HG03442 (cell line): ENCODE measurements around the gene UNC79.

Source experiments
- ATAC-seq: cut with Tn5 transposase; IDR thresholded peaks from one replicate; pipeline ENCODE4 v1.9.1; 2021; ENCODE audit warnings: mild to moderate bottlenecking, moderate library complexity; ENCODE audit not compliant: unreplicated experiment

UNC79 gene

GRCh38 chr14:93723001-93723400 is 292.3 kb downstream of the UNC79 start:
- no peak for ATAC-seq

DNA sequence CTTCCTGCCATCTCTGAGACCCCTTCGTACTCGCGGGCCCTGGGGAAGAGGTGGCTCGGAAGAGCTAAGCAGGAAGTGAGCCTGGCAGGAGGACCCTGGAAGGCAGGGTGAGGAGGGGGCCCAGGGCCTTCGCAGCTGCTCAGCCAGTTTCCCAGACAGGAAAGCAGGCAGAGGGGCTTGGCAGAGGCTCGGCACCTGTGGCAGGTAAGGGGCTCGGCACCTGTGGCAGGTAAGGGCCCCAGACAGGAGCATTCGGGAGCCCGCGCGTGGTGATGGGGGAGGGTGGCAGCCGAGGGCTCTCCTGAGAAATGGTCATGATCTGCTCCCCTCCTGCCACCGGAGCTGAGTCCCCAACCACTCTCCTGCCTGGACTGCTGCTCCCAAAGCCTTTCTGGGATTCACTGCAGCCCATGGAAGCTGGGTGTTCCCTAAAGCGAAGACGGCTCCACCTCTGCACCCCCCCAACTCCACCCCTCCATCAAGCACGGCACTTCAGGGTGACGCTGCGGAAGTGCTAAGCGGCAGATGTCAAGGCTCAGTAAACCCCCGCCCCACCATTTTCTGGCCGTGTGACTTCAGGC is 294.4 kb downstream of the UNC79 start:
- no peak for ATAC-seq

GRCh38 chr14:93725993-93726392 is 295.3 kb downstream of the UNC79 start:
- ATAC-seq = no peak

- no peak for ATAC-seq
Measured at GRCh38 chr14:93727039-93727740, 296.5 kb downstream of the UNC79 start.

DNA sequence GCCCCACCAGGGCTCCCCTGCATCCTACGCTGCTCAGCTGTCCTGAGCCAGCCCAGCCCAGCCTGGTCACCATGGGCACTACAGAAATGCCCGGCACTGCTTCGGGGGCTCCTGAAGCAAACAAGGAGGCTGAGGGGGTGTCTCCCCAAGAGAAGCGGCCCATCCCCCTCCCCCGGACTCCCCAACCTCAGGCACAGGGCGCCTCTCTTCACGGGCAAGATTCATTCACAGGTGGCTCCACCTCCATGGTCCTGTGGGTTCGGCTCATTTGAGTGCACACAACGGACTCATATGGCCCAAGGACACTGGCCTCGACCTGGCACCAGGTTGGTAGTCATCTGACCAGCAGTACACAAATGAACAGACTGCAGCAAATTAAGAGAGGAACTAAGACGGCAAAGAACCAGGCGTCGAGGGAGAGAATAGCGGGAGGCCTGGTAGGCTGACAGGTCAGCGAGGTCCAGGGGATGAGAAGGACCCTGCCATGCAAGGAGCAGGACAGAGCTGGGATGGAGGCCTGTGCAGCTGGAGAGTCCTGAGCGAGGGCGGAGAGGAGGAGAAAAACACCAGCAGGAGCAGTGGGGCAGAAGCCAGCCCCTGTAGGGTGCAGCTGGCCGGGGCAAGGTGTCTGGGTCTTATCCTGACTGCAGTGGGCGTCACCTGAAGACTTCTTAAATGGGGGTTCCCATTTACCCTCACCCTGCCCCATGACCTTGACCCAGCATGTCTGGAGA is 297.3 kb downstream of the UNC79 start:
- no peak for ATAC-seq

- no peak for ATAC-seq
Measured at GRCh38 chr14:93728651-93729016, 297.9 kb downstream of the UNC79 start.

DNA sequence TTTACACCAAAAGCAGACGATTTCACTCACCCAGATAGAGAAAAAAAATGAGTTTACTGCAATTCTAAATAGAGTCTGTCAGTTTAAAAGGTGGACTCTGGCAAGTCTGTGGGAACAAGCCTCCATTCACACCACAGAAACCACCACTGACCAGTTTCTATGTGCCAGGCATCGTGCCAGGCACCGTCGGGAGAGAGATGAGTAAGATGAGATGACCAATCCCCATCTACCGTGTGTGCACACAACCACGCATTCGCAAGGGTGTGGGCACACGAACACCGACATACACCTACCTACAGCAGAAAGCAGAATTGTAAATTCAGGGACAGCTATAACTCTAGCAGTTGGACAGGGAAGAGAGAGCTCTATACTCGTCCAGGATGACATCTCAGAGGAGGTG is 299.3 kb downstream of the UNC79 start:
- ATAC-seq = no peak

DNA sequence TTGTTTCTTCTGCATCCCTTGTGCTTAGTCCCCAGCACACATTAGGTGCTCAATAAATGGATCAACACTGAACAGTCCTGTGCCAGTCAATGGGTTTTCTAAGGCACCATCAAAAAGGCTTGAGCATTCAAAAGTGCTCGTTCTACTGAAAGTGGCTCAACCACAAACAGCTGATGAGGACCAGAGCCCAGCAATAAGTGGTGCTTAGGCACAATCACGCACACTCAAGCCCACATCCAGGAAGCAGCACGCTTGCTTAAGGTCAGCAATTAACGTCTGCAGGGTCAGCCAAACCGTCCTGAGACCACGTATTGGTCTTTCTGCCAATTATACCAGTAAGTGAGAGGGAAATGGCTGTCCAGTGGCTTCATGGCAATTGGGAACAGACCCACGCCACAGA is 301.0 kb downstream of the UNC79 start:
- no peak for ATAC-seq

- ATAC-seq = no peak
Measured at GRCh38 chr14:93732524-93732923, 301.8 kb downstream of the UNC79 start.

DNA sequence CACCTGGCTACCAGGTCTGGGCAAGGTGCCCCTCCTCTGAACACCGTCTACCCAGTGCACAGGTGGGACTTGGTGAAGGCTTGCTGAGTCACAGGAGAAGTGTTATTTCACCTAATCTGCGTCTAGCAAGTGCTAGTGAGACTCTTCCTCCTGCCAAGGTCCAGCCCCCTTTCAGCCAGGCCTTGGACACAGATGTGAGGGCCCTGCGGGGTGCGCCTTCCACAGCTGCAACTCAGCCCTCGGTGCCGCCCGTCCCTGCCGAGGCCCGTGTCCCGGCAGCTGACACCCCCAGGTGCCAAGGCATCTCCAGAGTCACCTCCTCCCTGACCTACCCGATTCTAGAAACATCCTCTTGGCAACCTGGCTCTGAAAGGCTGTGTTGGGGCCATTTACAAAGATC is 302.5 kb downstream of the UNC79 start:
- ATAC-seq = no peak

DNA sequence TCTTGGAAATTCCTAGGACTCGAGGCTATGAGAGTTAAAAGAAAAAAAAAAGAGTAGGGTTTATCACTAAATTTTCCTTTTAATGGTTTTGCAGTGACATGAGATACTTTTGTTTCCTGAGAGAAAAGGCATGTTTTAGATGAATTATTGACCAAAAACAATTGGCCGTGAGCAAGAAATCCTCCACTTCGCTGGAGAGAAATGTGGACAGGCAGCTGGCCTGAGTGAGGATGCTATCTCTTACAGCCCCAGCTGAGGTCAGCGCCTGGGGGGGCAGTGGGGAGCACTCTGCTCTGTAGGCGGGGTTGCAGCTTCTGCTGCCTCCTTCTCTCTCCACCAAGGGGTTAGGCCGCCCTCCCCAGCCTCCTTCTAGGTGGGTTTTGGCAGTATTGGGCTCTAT is 302.9 kb downstream of the UNC79 start:
- ATAC-seq = no peak

- no peak for ATAC-seq
Measured at GRCh38 chr14:93734086-93734822, 303.5 kb downstream of the UNC79 start.

- no peak for ATAC-seq
Measured at GRCh38 chr14:93735206-93735605, 304.5 kb downstream of the UNC79 start.

- ATAC-seq = no peak
Measured at GRCh38 chr14:93736378-93737014, 305.8 kb downstream of the UNC79 start.

- no peak for ATAC-seq
Measured at GRCh38 chr14:93737634-93738033, 306.9 kb downstream of the UNC79 start.

DNA sequence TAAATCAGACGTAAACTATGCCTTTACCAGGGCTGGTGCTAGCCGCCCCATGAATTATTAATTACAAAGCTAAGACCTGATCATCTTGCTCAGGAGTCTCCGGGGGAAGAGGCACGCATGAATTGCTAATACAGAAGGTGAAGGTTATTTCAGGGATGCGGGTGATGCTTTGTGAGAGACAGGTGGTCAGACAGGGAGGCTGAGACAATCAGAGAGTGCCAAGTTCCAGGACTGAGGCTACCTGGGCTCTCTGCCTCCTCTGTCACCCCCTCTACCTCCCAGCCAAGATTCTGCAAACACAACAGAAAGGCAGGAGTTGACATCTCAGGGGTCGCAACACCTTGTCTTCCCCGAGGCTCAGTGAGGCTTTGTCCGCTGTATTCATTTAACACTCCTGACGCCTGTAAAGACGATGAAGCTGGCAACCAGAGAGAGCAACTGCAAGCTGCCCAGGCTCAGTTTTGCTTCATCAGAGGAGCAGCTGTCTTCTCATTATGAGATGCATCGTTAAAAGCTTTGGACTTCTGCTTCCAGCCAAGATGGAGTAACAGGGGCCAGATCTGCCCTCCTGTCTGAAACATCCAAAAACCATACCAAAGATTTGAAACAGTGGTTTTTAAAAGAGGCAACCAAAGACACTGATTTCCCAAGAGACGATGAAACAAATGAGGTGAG is 311.0 kb downstream of the UNC79 start:
- ATAC-seq = no peak

- no peak for ATAC-seq
Measured at GRCh38 chr14:93742761-93743160, 312.0 kb downstream of the UNC79 start.

- ATAC-seq = no peak
Measured at GRCh38 chr14:93743270-93744060, 312.7 kb downstream of the UNC79 start.

DNA sequence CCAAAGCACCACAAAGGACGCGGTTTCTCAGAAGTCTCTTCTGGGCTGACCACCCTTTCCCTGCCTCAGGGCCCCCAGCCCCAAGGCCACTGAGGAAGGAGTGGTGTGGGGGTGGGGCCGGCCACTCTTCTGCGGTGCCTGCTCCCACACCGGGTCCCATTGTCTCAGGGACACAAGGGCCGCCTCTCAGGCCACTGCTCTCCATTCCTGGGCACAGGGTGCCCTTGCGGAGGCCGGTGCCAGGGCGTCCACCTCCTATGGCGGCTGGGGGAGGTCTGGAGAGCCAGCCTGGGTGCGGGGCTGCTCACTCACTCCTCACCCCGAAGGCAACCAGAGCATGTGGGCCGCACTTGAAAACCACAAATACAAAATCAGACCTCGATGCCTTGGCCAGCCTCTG is 313.4 kb downstream of the UNC79 start:
- no peak for ATAC-seq

GRCh38 chr14:93744876-93745275 is 314.1 kb downstream of the UNC79 start:
- no peak for ATAC-seq
